CD8-positive, alpha-beta memory T cell (primary cell): Measurements from ENCODE around the gene PTF1A. TPM values are rescaled to one million over a fixed set of nuclear protein-coding genes. Genes with fewer than 3 reads are reported as not detected.

Source experiments
- CTCF ChIA-PET: fragments of 350-600 bp; sonication (Branson Sonifier 250); formaldehyde crosslinking; loops from one replicate; lab custom pipeline; 2021; ENCODE audit warnings: antibody characterized with exemption; lab: Charles Lee
- POLR2A ChIA-PET: fragments of 350-600 bp; sonication (Branson Sonifier 250); formaldehyde crosslinking; loops from one replicate; lab custom pipeline; 2021; ENCODE audit warnings: antibody characterized with exemption; lab: Charles Lee
- DNase-seq, 5 donors: peaks; one replicate each; pipeline versions ENCODE4 v3.0.0 to v3.0.0-alpha.2; 2020 to 2022; ENCODE audit warnings: mixed read lengths in 1 of 5
- H3K27ac ChIP-seq: one replicate; pipeline ENCODE4 v1.7.0; 2013; ENCODE audit warnings: low read depth, mild to moderate bottlenecking, low read length, moderate library complexity
- H3K27me3 ChIP-seq: 2 replicates; pipeline ENCODE4 v1.7.0; 2013; ENCODE audit warnings: low read length, mild to moderate bottlenecking; ENCODE audit not compliant: insufficient read depth, poor library complexity, severe bottlenecking
- H3K36me3 ChIP-seq: 2 replicates; pipeline ENCODE4 v1.7.0; 2013; ENCODE audit warnings: mild to moderate bottlenecking, low read length, moderate library complexity; ENCODE audit not compliant: insufficient read depth
- H3K4me1 ChIP-seq: 2 replicates; pipeline ENCODE4 v1.7.0; 2013; ENCODE audit warnings: mild to moderate bottlenecking, low read length, moderate library complexity; ENCODE audit not compliant: insufficient read depth
- H3K4me3 ChIP-seq: 2 replicates; pipeline ENCODE4 v1.7.0; 2013; ENCODE audit warnings: mild to moderate bottlenecking, low read length
- H3K9me3 ChIP-seq: 2 replicates; pipeline ENCODE4 v1.7.0; 2013; ENCODE audit warnings: mild to moderate bottlenecking, low read length
- H3K27ac Mint-ChIP-seq, 8 donors: one replicate each; pipeline ENCODE4 v1.8.0; 2020 to 2021; ENCODE audit warnings: mixed read lengths in 8 of 8, mild to moderate bottlenecking in 6 of 8, inconsistent platforms in 3 of 8, moderate library complexity in 3 of 8
- H3K27me3 Mint-ChIP-seq, 2 donors: one replicate each; pipeline ENCODE4 v1.8.0; 2020 to 2021; ENCODE audit warnings: mixed read lengths in 2 of 2, mild to moderate bottlenecking in 1 of 2, moderate library complexity in 1 of 2
- H3K36me3 Mint-ChIP-seq, 3 donors: one replicate each; pipeline ENCODE4 v1.8.0; 2020 to 2021; ENCODE audit warnings: mixed read lengths in 3 of 3, inconsistent platforms in 1 of 3, mild to moderate bottlenecking in 1 of 3
- H3K4me1 Mint-ChIP-seq, 3 donors: one replicate each; pipeline ENCODE4 v1.8.0; 2020 to 2021; ENCODE audit warnings: mixed read lengths in 3 of 3, inconsistent platforms in 1 of 3, mild to moderate bottlenecking in 1 of 3
- H3K4me3 Mint-ChIP-seq, 7 donors: one replicate each; pipeline ENCODE4 v1.8.0; 2020 to 2021; ENCODE audit warnings: mixed read lengths in 7 of 7, mild to moderate bottlenecking in 6 of 7, moderate library complexity in 4 of 7, inconsistent platforms in 2 of 7
- H3K9me3 Mint-ChIP-seq, 5 donors: one replicate each; pipeline ENCODE4 v1.8.0; 2020 to 2022; ENCODE audit warnings: mixed read lengths in 5 of 5, mild to moderate bottlenecking in 3 of 5, moderate library complexity in 2 of 5, inconsistent platforms in 1 of 5
- polyA plus RNA-seq: library from polyadenylated mRNA; unstranded; fragments of 300-500 nt; fragmentation: Illumina TruSeq; gene quantifications from one replicate; pipeline ENCODE4 v1.2.3, GENCODE V29; 2021
- total RNA-seq, 2 experiments: library from RNA; stranded (reverse); gene quantifications; one replicate each; pipeline ENCODE4 v1.2.3, GENCODE V29; 2021

Gene PTF1A
- total and polyA plus RNA-seq, 3 experiments from 2014 or later = not detected

DNA sequence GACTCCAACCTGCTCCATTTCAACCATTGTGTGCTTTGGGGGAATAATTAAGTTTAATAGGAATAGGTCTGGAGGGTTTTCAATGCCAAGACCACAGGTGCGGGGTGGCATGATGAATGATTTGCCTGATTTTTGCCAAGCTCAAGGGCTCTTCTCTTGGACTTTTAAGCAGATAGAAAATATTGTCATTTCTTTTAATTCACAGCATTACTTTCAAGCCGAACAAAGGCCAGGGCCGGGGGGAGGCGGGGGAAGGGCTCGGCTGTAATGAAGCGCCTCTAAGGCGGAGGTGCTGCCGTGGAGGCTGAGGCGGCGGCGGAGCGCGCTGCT, 6.5 kb downstream of the PTF1A start:
- Histone ChIP-seq H3K27me3 (peaks cover 32% of the 10 kb centered on the region), H3K9me3 (no peaks in the 10 kb centered on the region), H3K4me3 (no peak overlapping the region), H3K4me1 (no peaks in the 10 kb centered on the region), H3K36me3 (no peaks in the 10 kb centered on the region), H3K27ac (no peak overlapping the region)
- H3K4me3 Mint-ChIP-seq = no peak overlapping the region
- H3K4me1 Mint-ChIP-seq = peaks cover 2 to 12% (median 12%) of the 10 kb centered on the region in 3 donors
- ChIA-PET POLR2A (no interaction called here), CTCF (no interaction called here)
- no peak for DNase-seq
- H3K9me3 Mint-ChIP-seq = peaks cover 0 to 6% (median 0%) of the 10 kb centered on the region in 5 donors
- H3K27ac Mint-ChIP-seq = no peak overlapping the region
- no peaks in the 10 kb centered on the region for H3K36me3 Mint-ChIP-seq
- H3K27me3 Mint-ChIP-seq = peaks cover 49 to 83% of the 10 kb centered on the region in 2 donors

DNA sequence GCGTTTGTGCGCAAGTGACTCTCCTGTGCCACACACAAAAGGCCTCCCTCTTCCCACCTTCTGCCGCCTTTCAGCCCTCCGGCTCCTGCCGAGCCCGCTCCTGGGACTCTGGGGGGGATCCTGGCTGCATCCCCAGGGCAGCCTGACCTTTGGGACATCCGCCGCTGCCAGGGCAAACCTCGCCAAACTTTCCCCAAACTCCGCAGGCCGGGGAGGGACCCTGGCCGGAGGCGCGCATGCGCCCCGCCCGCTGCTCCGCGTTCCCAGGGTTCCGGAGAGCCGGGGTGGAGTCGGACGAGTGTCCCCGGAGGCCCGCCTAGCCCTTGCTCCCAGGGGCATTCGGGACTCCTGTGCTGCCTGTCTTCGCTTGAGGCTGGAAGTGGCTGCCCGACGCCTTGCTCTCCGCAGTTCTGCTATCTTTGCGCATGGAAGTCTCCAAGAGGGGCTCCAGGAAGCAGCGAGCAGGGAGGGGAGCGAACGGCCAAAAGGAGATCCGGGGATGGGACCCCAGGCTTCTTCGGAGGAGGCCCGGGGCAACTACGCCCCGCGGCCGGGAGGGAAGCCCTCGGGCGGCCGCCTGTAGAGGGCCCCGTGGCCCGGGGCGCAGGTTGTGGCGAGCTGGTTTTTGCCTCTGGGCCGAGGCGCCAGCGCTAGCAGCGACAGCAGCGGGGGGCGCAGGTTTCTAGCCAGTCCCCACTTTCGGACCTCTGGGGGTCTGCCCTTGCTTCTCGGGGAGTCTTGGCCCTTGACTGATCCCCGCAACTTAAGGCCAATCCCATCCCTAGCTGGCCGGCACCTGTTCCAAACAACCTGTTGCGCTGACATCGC, 7.0 kb downstream of the PTF1A start:
- no peaks in the 10 kb centered on the region for H3K36me3 Mint-ChIP-seq
- no peak overlapping the region for H3K4me3 Mint-ChIP-seq
- peaks cover 0 to 12% (median 9%) of the 10 kb centered on the region in 3 donors for H3K4me1 Mint-ChIP-seq
- no peaks in the 10 kb centered on the region for H3K36me3 ChIP-seq
- H3K27me3 ChIP-seq = peaks cover 33% of the 10 kb centered on the region
- H3K27ac Mint-ChIP-seq = no peak overlapping the region
- no peaks in the 10 kb centered on the region for H3K9me3 ChIP-seq
- no peak overlapping the region for H3K27ac ChIP-seq
- DNase-seq = no peak
- POLR2A ChIA-PET = no interaction called here
- peaks cover 0 to 6% (median 0%) of the 10 kb centered on the region in 5 donors for H3K9me3 Mint-ChIP-seq
- peaks cover 51 to 83% of the 10 kb centered on the region in 2 donors for H3K27me3 Mint-ChIP-seq
- CTCF ChIA-PET = no interaction called here
- no peaks in the 10 kb centered on the region for H3K4me1 ChIP-seq
- H3K4me3 ChIP-seq = no peak overlapping the region

DNA sequence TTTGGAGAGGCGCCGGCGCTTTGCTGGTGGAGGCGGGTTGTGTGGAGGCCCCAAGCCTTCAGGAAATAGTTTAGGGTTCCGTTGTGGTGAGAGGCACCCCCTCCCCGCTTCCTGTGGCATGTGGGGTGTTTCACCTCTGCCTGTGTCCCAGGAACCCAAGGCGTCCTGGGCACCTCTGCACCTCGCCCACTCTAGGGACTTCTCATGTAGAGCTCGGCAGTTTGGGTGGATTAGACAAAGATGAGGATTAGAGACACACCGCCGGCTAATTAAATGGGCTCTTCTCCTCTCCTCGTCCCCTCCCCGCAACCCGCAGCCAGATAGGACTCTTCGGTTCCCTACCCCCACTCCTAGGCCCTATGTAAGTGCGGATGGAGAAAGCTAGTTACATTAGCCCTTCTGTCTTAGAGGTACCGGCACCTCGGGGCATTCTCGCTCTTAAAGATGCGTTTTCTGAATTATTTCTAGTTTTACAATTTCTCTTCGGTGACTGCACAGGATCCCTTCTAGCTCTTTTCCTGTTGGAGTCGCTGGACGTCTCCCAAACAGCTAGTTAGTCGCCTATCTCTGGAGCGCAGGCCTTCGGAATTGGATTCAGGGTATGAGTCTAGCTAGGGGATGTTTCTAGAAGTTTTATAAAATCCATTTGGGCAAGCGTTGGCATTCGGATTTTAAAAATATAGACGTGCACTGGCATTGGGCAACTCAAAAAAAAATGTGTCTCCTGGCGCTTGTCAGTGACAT, 7.8 kb downstream of the PTF1A start:
- H3K36me3 Mint-ChIP-seq = no peaks in the 10 kb centered on the region
- CTCF ChIA-PET = no interaction called here
- POLR2A ChIA-PET = no interaction called here

GRCh38 chr10:23200586-23200985, 8.5 kb downstream of the PTF1A start:
- Histone ChIP-seq H3K36me3 (no peaks in the 10 kb centered on the region), H3K4me3 (no peak overlapping the region), H3K27me3 (peaks cover 27% of the 10 kb centered on the region), H3K4me1 (no peaks in the 10 kb centered on the region), H3K27ac (no peak overlapping the region), H3K9me3 (no peaks in the 10 kb centered on the region)
- ChIA-PET CTCF (no interaction called here), POLR2A (no interaction called here)
- Mint-ChIP-seq H3K4me3 (no peak overlapping the region), H3K27me3 (peaks cover 48 to 84% of the 10 kb centered on the region in 2 donors), H3K4me1 (peaks cover 0 to 9% (median 8%) of the 10 kb centered on the region in 3 donors), H3K27ac (no peak overlapping the region), H3K36me3 (no peaks in the 10 kb centered on the region), H3K9me3 (peaks cover 0 to 6% (median 0%) of the 10 kb centered on the region in 5 donors)
- DNase-seq = no peak

More for the DNA sequence above, 7.8 kb downstream of the PTF1A start:
- H3K27me3 Mint-ChIP-seq = peaks cover 51 to 84% of the 10 kb centered on the region in 2 donors
- Histone ChIP-seq H3K27me3 (peaks cover 33% of the 10 kb centered on the region), H3K36me3 (no peaks in the 10 kb centered on the region), H3K27ac (no peak overlapping the region), H3K4me3 (no peak overlapping the region), H3K4me1 (no peaks in the 10 kb centered on the region), H3K9me3 (no peaks in the 10 kb centered on the region)
- peak overlapping the region in 1 of 7 donors; percentile 82 for H3K4me3 Mint-ChIP-seq
- H3K27ac Mint-ChIP-seq = no peak overlapping the region
- H3K4me1 Mint-ChIP-seq = peaks cover 0 to 12% (median 9%) of the 10 kb centered on the region in 3 donors
- DNase-seq = no peak
- peaks cover 0 to 6% (median 0%) of the 10 kb centered on the region in 5 donors for H3K9me3 Mint-ChIP-seq

DNA sequence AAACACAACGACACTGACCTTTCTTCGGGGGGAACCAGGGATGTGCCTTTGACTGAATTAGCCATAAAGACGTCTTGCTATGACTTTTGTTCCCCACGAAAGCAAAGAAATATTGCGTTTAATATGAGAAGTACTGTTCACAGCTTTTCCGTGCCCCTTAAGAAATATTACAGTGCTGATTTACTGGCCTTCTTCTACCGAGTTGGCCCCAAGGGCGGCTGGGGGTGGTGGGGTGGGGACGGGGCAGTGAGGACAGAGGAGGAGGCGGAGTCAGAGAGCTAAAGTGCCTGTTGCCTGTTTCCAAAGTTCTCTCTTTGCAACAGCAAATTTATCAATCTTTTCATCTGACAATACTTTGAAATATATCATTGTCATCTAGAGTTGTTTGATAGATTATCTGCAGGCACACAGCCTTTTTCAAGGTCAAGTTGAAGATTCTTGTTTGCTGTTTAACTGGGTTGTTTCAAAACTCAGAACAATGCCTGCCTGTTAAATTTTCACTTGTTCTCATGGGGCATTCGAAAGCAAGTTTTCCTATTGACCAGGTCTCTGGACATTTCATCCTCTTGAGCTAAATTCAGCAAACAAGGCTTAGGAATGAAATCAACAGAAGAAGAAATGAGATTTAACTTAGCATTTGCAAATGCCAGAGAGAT, 9.0 kb downstream of the PTF1A start:
- peaks cover 0 to 6% (median 0%) of the 10 kb centered on the region in 5 donors for H3K9me3 Mint-ChIP-seq
- Histone ChIP-seq H3K9me3 (no peaks in the 10 kb centered on the region), H3K4me3 (no peak overlapping the region), H3K36me3 (no peaks in the 10 kb centered on the region), H3K27ac (no peak overlapping the region), H3K27me3 (peaks cover 25% of the 10 kb centered on the region), H3K4me1 (no peaks in the 10 kb centered on the region)
- no peak overlapping the region for H3K27ac Mint-ChIP-seq
- H3K36me3 Mint-ChIP-seq = no peaks in the 10 kb centered on the region
- CTCF ChIA-PET = no interaction called here
- no peak overlapping the region for H3K4me3 Mint-ChIP-seq
- H3K4me1 Mint-ChIP-seq = peaks cover 0 to 9% (median 6%) of the 10 kb centered on the region in 3 donors
- peaks cover 42 to 82% of the 10 kb centered on the region in 2 donors for H3K27me3 Mint-ChIP-seq
- POLR2A ChIA-PET = no interaction called here
- no peak for DNase-seq

GRCh38 chr10:23201837-23202236, 9.7 kb downstream of the PTF1A start:
- no peak overlapping the region for H3K4me3 ChIP-seq
- H3K36me3 ChIP-seq = no peaks in the 10 kb centered on the region
- peaks cover 0 to 6% (median 0%) of the 10 kb centered on the region in 5 donors for H3K9me3 Mint-ChIP-seq
- peaks cover 35 to 75% of the 10 kb centered on the region in 2 donors for H3K27me3 Mint-ChIP-seq
- H3K4me1 ChIP-seq = no peaks in the 10 kb centered on the region
- H3K4me3 Mint-ChIP-seq = no peak overlapping the region
- H3K27ac Mint-ChIP-seq = no peak overlapping the region
- no peaks in the 10 kb centered on the region for H3K9me3 ChIP-seq
- CTCF ChIA-PET = no interaction called here
- no peaks in the 10 kb centered on the region for H3K36me3 Mint-ChIP-seq
- no peak for DNase-seq
- POLR2A ChIA-PET = no interaction called here
- peaks cover 21% of the 10 kb centered on the region for H3K27me3 ChIP-seq
- peaks cover 0 to 9% (median 6%) of the 10 kb centered on the region in 3 donors for H3K4me1 Mint-ChIP-seq
- no peak overlapping the region for H3K27ac ChIP-seq

DNA sequence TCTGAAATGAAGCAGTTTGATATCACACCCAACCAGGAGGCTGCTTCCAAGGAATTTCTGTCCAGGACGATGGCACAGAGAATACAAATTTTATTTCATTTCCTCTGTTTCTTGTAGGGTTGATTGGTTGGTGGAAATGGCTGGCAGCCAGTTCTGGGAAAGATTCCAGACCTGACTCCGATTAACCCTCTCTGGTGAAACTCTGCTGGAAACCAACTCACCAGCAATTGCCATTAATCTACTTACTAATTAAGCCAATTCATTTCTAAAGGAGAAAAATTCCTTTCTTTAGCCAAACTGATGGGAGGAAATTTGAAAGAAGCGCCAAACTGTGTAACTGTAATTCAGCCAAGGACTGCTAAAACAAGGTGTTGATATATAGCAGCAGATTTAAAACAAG, 10.7 kb downstream of the PTF1A start:
- H3K4me3 Mint-ChIP-seq = no peak overlapping the region
- no peaks in the 10 kb centered on the region for H3K36me3 Mint-ChIP-seq
- ChIA-PET POLR2A (no interaction called here), CTCF (no interaction called here)
- Histone ChIP-seq H3K27ac (no peak overlapping the region), H3K36me3 (no peaks in the 10 kb centered on the region), H3K4me3 (no peak overlapping the region), H3K4me1 (no peaks in the 10 kb centered on the region), H3K9me3 (no peaks in the 10 kb centered on the region), H3K27me3 (peaks cover 16% of the 10 kb centered on the region)
- peaks cover 0 to 9% (median 6%) of the 10 kb centered on the region in 3 donors for H3K4me1 Mint-ChIP-seq
- no peak for DNase-seq
- no peak overlapping the region for H3K27ac Mint-ChIP-seq
- peaks cover 29 to 71% of the 10 kb centered on the region in 2 donors for H3K27me3 Mint-ChIP-seq
- peaks cover 0 to 6% (median 0%) of the 10 kb centered on the region in 5 donors for H3K9me3 Mint-ChIP-seq
